Nephron progenitor cell (in vitro differentiated cells): ENCODE results near the gene IGDCC3.
A peak's percentile ranks its signal among the peaks of the same experiment; 100 is the strongest.

ENCODE experiments used
- DNase-seq: peaks from one replicate; pipeline ENCODE4 v3.0.0; 2021
- H3K27ac Mint-ChIP-seq: 2 replicates; pipeline ENCODE4 v1.8.0; 2021; ENCODE audit warnings: mild to moderate bottlenecking, moderate library complexity, mixed read lengths
- H3K27me3 Mint-ChIP-seq: 2 replicates; pipeline ENCODE4 v1.8.0; 2021; ENCODE audit warnings: mild to moderate bottlenecking, low read depth, mixed read lengths; ENCODE audit not compliant: poor library complexity
- H3K36me3 Mint-ChIP-seq: 2 replicates; pipeline ENCODE4 v1.8.0; 2021; ENCODE audit warnings: low read depth, mixed read lengths
- H3K4me1 Mint-ChIP-seq: 2 replicates; pipeline ENCODE4 v1.8.0; 2021; ENCODE audit warnings: mixed read lengths
- H3K4me3 Mint-ChIP-seq: 2 replicates; pipeline ENCODE4 v1.8.0; 2021; ENCODE audit warnings: mild to moderate bottlenecking, moderate library complexity, mixed read lengths
- H3K9me3 Mint-ChIP-seq: 2 replicates; pipeline ENCODE4 v1.8.0; 2021; ENCODE audit warnings: mild to moderate bottlenecking, moderate library complexity, mixed read lengths
- CTCF ChIP-seq: fragments of 200-600 bp; sonication (generic); IDR thresholded peaks from 2 replicates; pipeline ENCODE4 v1.5.0; 2021; ENCODE audit warnings: antibody characterized with exemption

IGDCC3 gene

GRCh38 chr15:65388306-65389080, 10.7 kb upstream of the IGDCC3 start:
- Mint-ChIP-seq H3K4me1 (peaks cover 30% of the 10 kb centered on the region), H3K27ac (no peak overlapping the region), H3K4me3 (no peak overlapping the region), H3K36me3 (peaks cover 32% of the 10 kb centered on the region), H3K27me3 (peaks cover 19% of the 10 kb centered on the region), H3K9me3 (no peaks in the 10 kb centered on the region)
- TF ChIP-seq CTCF: no peak
- DNase-seq: no peak

- no peaks in the 10 kb centered on the region for H3K9me3 Mint-ChIP-seq
- H3K27ac Mint-ChIP-seq: no peak overlapping the region
- H3K4me3 Mint-ChIP-seq: no peak overlapping the region
- H3K36me3 Mint-ChIP-seq: peaks cover 22% of the 10 kb centered on the region
- peaks cover 15% of the 10 kb centered on the region for H3K27me3 Mint-ChIP-seq
- TF ChIP-seq CTCF: no peak
- H3K4me1 Mint-ChIP-seq: peaks cover 46% of the 10 kb centered on the region
- no peak for DNase-seq
Observed at GRCh38 chr15:65386886-65387285, 9.1 kb upstream of the IGDCC3 start.

DNA sequence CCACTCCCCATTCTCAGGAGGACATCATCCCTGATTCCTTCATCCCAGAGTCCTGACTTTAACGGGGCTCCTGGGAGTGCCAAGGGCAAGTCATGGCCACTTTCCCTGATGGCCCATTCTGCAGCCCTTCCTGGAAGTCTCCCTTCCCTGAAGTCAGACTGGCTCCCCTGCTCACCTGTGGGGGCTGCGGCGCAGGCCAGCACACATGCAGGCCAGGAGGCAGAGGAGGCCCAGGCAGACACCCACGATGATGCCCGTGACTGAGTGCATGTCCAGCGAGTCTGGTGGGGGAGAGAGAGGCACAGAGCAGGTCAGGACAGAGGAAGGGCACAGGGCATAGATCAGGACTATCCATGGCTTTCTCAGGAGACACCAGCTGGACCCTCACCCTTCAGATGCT, 8.6 kb upstream of the IGDCC3 start:
- Mint-ChIP-seq H3K4me1 (peaks cover 51% of the 10 kb centered on the region), H3K4me3 (no peak overlapping the region), H3K9me3 (no peaks in the 10 kb centered on the region), H3K27ac (no peak overlapping the region), H3K27me3 (peaks cover 15% of the 10 kb centered on the region), H3K36me3 (peaks cover 22% of the 10 kb centered on the region)
- no peak for TF ChIP-seq CTCF
- no peak for DNase-seq

DNA sequence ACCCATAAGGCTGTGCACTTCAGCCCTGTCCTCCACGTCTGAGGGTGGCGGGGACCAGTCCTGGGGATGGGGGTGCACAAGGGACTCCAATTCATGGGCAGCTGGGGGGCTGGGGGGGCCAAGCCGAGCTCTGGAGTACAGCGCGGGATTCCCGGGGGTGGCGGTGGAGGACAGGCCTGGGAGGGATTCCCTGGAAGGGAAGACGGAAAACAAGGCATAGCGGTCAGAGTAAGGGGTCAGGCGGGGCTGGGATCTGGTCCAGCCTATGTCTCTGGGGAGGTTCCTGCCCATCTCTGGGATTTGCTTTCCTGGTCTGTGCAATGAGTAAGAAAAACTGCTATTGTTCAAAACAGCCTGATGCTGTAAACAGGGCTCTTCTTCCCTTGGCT, 8.1 kb upstream of the IGDCC3 start:
- no peak overlapping the region for H3K4me3 Mint-ChIP-seq
- H3K27ac Mint-ChIP-seq: no peak overlapping the region
- H3K4me1 Mint-ChIP-seq: peaks cover 56% of the 10 kb centered on the region
- H3K36me3 Mint-ChIP-seq: peaks cover 22% of the 10 kb centered on the region
- TF ChIP-seq CTCF: no peak
- peaks cover 11% of the 10 kb centered on the region for H3K27me3 Mint-ChIP-seq
- no peaks in the 10 kb centered on the region for H3K9me3 Mint-ChIP-seq
- DNase-seq: no peak

GRCh38 chr15:65384895-65385869, 7.4 kb upstream of the IGDCC3 start:
- Mint-ChIP-seq H3K4me1 (peaks cover 63% of the 10 kb centered on the region), H3K9me3 (no peaks in the 10 kb centered on the region), H3K36me3 (peaks cover 19% of the 10 kb centered on the region), H3K4me3 (peak overlapping the region; percentile 54), H3K27me3 (peaks cover 12% of the 10 kb centered on the region), H3K27ac (no peak overlapping the region)
- DNase-seq: peak; percentile 89
- peak; percentile 77 for TF ChIP-seq CTCF
